Gastroesophageal sphincter (tissue), 3 donors: Measurements from ENCODE around the gene AXDND1.

ENCODE experiments used
- CTCF ChIP-seq, 4 experiments: fragments of 200-600 bp in 2 of 4; fragments of 450-650 bp in 2 of 4; sonication (generic) in 1 of 4; IDR thresholded peaks; one replicate each; pipeline ENCODE4 v1.5.1; 2017 to 2019; ENCODE audit warnings: antibody characterized with exemption in 4 of 4, mild to moderate bottlenecking in 2 of 4, moderate library complexity in 2 of 4
- EP300 ChIP-seq: sonication (generic); formaldehyde crosslinking; IDR thresholded peaks from one replicate; pipeline ENCODE4 v1.6.1; 2017; ENCODE audit warnings: antibody characterized with exemption, mild to moderate bottlenecking
- POLR2A ChIP-seq, 2 donors: fragments of 450-650 bp; IDR thresholded peaks; one replicate each; pipeline ENCODE4 v1.6.1; 2017; ENCODE audit warnings: antibody characterized with exemption in 2 of 2, mild to moderate bottlenecking in 2 of 2, moderate library complexity in 1 of 2
- POLR2AphosphoS5 ChIP-seq: sonication (generic); formaldehyde crosslinking; IDR thresholded peaks from one replicate; pipeline ENCODE4 v1.6.1; 2017; ENCODE audit warnings: antibody characterized with exemption

GRCh38 chr1:179583771-179584320 is 218.1 kb downstream of the AXDND1 start:
- no peak for TF ChIP-seq CTCF (IDR thresholded peaks at IDR 0.05)
- no peak for TF ChIP-seq EP300
- TF ChIP-seq POLR2A (IDR thresholded peaks at IDR 0.05): no peak
- no peak for TF ChIP-seq POLR2AphosphoS5
